Myometrial cell (primary cell): Measurements from ENCODE around the gene STK24. TPM values are rescaled to one million over a fixed set of nuclear protein-coding genes. Genes with fewer than 3 reads are reported as not detected.

Source experiments
- total RNA-seq: library from RNA; depleted of rRNA; stranded (reverse); fragments of >200 nt; gene quantifications from 2 replicates; pipeline ENCODE4 v1.2.3, GENCODE V29; 2015

STK24 gene
- total RNA-seq: 77.3 and 91.1 TPM in 2 replicates

GRCh38 chr13:98576963-98577835 is at the start of gene STK24:
Gene STK24, minus strand, starts transcription at chr13:98577107. Its CDS starts 321 bp downstream, at chr13:98576786.

Other genes starting within 250 kb of the STK24 start
- gene SLC15A1, start 175.6 kb upstream of the STK24 start, total RNA-seq: not detected in 2 replicates